HUES64 (cell line): ENCODE data around the gene SEMA4D.

Experiments
- H3K27ac ChIP-seq: 2 replicates; pipeline ENCODE4 v1.7.0; 2013; ENCODE audit warnings: low read depth, low read length, inconsistent platforms
- H3K27me3 ChIP-seq: 2 replicates; pipeline ENCODE4 v1.6.1; 2013; ENCODE audit warnings: mild to moderate bottlenecking, low read length; ENCODE audit not compliant: insufficient read depth
- H3K36me3 ChIP-seq: 2 replicates; pipeline ENCODE4 v1.6.1; 2013; ENCODE audit warnings: mild to moderate bottlenecking, low read length; ENCODE audit not compliant: insufficient read depth
- H3K4me1 ChIP-seq: 2 replicates; pipeline ENCODE4 v1.6.1; 2013; ENCODE audit warnings: mild to moderate bottlenecking, low read length, moderate library complexity; ENCODE audit not compliant: insufficient read depth
- H3K4me3 ChIP-seq: 2 replicates; pipeline ENCODE4 v1.5.1; 2013; ENCODE audit warnings: mild to moderate bottlenecking, low read length, moderate library complexity
- H3K9ac ChIP-seq: 2 replicates; pipeline ENCODE4 v1.6.1; 2013; ENCODE audit warnings: mild to moderate bottlenecking, low read depth, low read length
- H3K9me3 ChIP-seq: 2 replicates; pipeline ENCODE4 v1.6.1; 2013; ENCODE audit warnings: low read depth, low read length; ENCODE audit not compliant: insufficient read depth
- whole genome bisulfite sequencing: fragments of 150-250, 120-280 bp; methylation state at CpG from one replicate; pipeline ENCODE4 v1.1.7; 2013; ENCODE audit warnings: missing lambda C conversion rate; 5-methylcytosine and 5-hydroxymethylcytosine counted together

SEMA4D gene

DNA sequence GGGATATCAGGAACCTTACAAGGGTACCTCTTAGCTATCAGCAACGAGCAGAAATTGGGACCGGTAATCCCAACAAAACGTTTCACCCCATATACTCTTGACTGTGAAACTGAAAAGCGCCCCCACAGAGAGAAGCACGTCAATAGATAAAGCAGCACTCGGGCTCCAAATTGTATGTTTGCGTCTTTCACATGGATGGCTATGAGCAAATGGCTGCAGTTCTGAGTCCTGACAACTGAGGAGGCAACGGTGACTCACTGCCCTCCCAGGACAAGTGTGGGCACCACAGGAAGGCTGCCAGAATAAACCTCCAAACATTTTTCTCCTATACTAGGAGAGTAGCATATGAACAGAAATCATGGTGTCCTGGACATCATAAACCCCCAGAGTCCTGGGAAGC, 36.6 kb downstream of the SEMA4D start:
- Histone ChIP-seq H3K9me3 (no peaks in the 10 kb centered on the region), H3K4me3 (no peak overlapping the region), H3K4me1 (peaks cover 29% of the 10 kb centered on the region), H3K27me3 (no peaks in the 10 kb centered on the region), H3K36me3 (no peaks in the 10 kb centered on the region), H3K9ac (no peak overlapping the region), H3K27ac (no peak overlapping the region)
- 61% methylated on average over 8 of the region's 8 CpGs for WGBS

GRCh38 chr9:89460551-89460950, 37.4 kb downstream of the SEMA4D start:
- Histone ChIP-seq H3K4me3 (no peak overlapping the region), H3K36me3 (peaks cover 4% of the 10 kb centered on the region; the same call in 1 of the 2 replicates), H3K4me1 (peaks cover 29% of the 10 kb centered on the region), H3K27ac (no peak overlapping the region), H3K9ac (no peak overlapping the region), H3K9me3 (no peaks in the 10 kb centered on the region), H3K27me3 (no peaks in the 10 kb centered on the region)
- 87% methylated on average over 10 of the region's 10 CpGs for WGBS

DNA sequence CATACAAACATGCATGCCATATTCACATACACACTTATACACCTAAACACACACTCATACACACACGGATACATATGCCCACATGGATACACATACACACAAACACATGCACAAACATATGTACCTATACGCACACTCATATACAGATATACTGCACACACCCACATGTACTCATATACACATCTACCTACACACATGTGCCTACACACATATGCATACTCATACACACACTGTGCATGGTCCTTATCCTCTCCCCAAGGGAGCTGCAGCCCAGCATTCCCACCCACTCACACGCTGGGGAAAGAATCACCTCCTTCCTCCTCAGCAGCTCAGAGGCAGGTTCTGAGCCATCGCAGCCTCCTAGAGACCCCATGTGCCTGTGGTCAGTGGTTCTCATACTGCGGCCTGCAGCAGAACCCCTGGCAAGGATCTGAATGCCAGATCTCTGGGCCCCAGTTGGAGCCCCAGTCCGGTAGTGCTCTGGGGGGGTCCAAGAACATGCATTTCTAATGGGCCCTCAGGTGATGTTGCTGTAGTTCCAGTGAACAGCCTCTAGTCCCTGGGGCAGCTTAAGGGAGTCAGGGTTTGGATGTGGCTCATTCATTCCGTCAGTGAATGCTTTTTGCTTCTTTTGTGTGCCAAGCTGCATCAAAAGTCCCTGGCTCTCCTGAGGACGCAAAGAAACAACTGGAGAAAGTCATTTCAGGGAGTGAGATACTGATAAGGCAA, 39.0 kb downstream of the SEMA4D start:
- Histone ChIP-seq H3K9ac (no peak overlapping the region), H3K27ac (0 out of 2 replicates have a peak overlapping the region, but pooled peaks have one; percentile 15), H3K4me3 (no peak overlapping the region), H3K27me3 (no peaks in the 10 kb centered on the region), H3K9me3 (no peaks in the 10 kb centered on the region), H3K4me1 (peaks cover 21% of the 10 kb centered on the region), H3K36me3 (peaks cover 17% of the 10 kb centered on the region)
- WGBS = 84% methylated on average over 8 of the region's 8 CpGs

GRCh38 chr9:89457376-89457855, 40.5 kb downstream of the SEMA4D start:
- H3K4me3 ChIP-seq = no peak overlapping the region
- H3K4me1 ChIP-seq = peaks cover 21% of the 10 kb centered on the region
- no peaks in the 10 kb centered on the region for H3K27me3 ChIP-seq
- peaks cover 18% of the 10 kb centered on the region for H3K36me3 ChIP-seq
- H3K9ac ChIP-seq = no peak overlapping the region
- H3K9me3 ChIP-seq = no peaks in the 10 kb centered on the region
- 97% methylated on average over 9 of the region's 9 CpGs for WGBS
- H3K27ac ChIP-seq = no peak overlapping the region

DNA sequence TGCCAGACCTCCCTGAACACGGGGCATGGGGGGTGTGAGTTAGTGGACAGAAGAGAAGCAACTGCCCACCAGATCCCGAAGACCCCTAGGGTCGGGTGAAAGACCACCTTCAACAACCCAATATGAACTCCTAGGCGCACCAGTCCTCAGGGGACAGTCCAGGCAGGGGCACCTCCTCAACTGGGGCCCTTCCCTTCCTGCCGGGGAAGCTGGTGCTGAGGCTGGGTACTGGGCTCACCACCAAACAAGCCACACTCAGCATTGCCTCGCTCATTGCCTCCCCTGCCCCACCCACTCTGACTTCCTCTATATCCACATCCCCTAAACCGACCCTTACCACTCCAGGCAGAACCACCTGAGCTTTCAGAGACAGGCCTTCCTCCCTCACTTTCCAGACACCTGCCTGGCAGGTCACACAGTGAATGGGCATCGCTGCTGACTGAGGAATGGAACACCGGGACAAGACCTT, 42.5 kb downstream of the SEMA4D start:
- Histone ChIP-seq H3K27me3 (no peaks in the 10 kb centered on the region), H3K36me3 (peaks cover 18% of the 10 kb centered on the region), H3K9me3 (no peaks in the 10 kb centered on the region), H3K4me3 (no peak overlapping the region), H3K9ac (no peak overlapping the region), H3K27ac (no peak overlapping the region), H3K4me1 (peaks cover 15% of the 10 kb centered on the region)
- WGBS = 93% methylated on average over 8 of the region's 9 CpGs

DNA sequence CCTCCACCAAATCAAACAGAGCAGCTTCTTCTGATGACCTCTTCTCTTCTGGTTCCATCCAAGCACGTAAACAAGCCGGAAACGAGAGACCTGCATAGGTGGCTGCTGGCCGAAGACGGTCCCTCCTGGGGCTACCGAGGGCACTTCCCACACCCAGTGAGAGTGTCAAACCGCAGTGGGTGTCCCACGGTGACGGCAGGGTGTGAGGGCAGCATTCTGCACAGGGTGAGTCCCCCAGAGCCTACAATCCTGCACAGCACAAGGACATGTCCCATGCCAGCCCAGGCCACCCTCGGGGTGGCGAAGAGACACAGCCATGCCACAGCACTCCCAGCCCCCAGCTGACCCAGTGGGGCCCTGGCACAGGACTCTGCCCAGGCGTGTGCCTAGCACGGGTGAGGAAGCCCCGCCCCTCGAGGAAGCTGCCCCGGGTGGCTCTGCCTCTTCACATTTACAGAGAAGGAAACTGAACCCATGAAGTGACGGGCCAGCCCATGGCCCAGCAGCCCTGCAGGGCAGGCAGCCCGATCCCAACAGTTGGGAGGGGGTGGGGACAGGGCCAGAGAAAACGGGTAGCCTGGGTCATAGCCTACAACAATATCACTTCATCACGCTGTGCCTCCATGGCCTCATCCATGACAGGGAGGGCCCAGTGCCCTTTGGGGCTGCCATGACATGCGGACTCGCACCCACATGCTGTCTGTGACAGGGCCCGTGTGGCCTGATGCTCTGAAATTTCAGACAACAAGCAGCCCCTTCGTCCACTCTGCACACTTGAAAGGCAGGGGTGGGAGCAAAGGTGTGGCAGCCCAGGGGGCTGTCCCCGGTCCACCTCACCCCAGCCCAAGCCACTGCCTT, 43.2 kb downstream of the SEMA4D start:
- no peaks in the 10 kb centered on the region for H3K27me3 ChIP-seq
- H3K27ac ChIP-seq = no peak overlapping the region
- no peaks in the 10 kb centered on the region for H3K9me3 ChIP-seq
- peaks cover 18% of the 10 kb centered on the region for H3K36me3 ChIP-seq
- 97% methylated on average over 25 of the region's 25 CpGs for WGBS
- H3K4me1 ChIP-seq = peaks cover 9% of the 10 kb centered on the region
- no peak overlapping the region for H3K4me3 ChIP-seq
- H3K9ac ChIP-seq = no peak overlapping the region

- peaks cover 18% of the 10 kb centered on the region for H3K36me3 ChIP-seq
- 89% methylated on average over 11 of the region's 11 CpGs for WGBS
- no peaks in the 10 kb centered on the region for H3K4me1 ChIP-seq
Measured at GRCh38 chr9:89453452-89453851, 44.5 kb downstream of the SEMA4D start.

DNA sequence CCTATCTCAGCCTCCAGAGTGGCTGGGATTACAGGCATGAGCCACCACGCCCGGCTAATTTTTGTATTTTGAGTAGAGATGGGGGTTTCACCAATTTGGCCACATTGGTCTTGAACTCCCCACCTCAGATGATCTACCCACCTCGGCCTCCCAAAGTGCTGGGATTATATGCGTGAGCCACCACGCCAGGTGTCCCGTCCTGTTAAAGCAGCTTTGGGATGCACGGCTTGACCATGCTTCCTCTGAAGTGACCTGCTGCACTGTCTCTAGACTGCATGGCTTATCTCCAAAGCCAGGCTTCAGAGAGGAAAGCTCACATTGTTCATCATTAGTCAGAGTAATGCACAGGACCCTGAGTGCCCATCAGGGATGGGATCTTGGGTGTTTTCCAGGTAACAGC, 45.4 kb downstream of the SEMA4D start:
- Histone ChIP-seq H3K27me3 (no peaks in the 10 kb centered on the region), H3K36me3 (peaks cover 18% of the 10 kb centered on the region), H3K9me3 (no peaks in the 10 kb centered on the region), H3K27ac (no peak overlapping the region), H3K9ac (no peak overlapping the region), H3K4me1 (no peaks in the 10 kb centered on the region), H3K4me3 (no peak overlapping the region)
- WGBS = 92% methylated on average over 7 of the region's 7 CpGs

More at GRCh38 chr9:89453452-89453851, 44.5 kb downstream of the SEMA4D start:
- Histone ChIP-seq H3K9me3 (no peaks in the 10 kb centered on the region), H3K4me3 (no peak overlapping the region), H3K27me3 (no peaks in the 10 kb centered on the region), H3K9ac (no peak overlapping the region), H3K27ac (no peak overlapping the region)

- H3K9ac ChIP-seq = no peak overlapping the region
- no peaks in the 10 kb centered on the region for H3K4me1 ChIP-seq
- no peak overlapping the region for H3K27ac ChIP-seq
- H3K4me3 ChIP-seq = no peak overlapping the region
- 95% methylated on average over 2 of the region's 2 CpGs for WGBS
- H3K9me3 ChIP-seq = no peaks in the 10 kb centered on the region
- peaks cover 11% of the 10 kb centered on the region for H3K36me3 ChIP-seq
- no peaks in the 10 kb centered on the region for H3K27me3 ChIP-seq
Measured at GRCh38 chr9:89450213-89450612, 47.7 kb downstream of the SEMA4D start.

GRCh38 chr9:89449261-89449671, 48.6 kb downstream of the SEMA4D start:
- Histone ChIP-seq H3K27ac (no peak overlapping the region), H3K9ac (no peak overlapping the region), H3K36me3 (peaks cover 4% of the 10 kb centered on the region), H3K4me3 (no peak overlapping the region), H3K9me3 (no peaks in the 10 kb centered on the region), H3K4me1 (no peaks in the 10 kb centered on the region), H3K27me3 (no peaks in the 10 kb centered on the region)
- WGBS = 91% methylated on average over 17 of the region's 17 CpGs

- Histone ChIP-seq H3K4me3 (no peak overlapping the region), H3K9me3 (no peaks in the 10 kb centered on the region), H3K36me3 (no peaks in the 10 kb centered on the region; the same call in 1 of the 2 replicates), H3K27me3 (no peaks in the 10 kb centered on the region), H3K27ac (no peak overlapping the region), H3K4me1 (no peaks in the 10 kb centered on the region), H3K9ac (no peak overlapping the region)
- WGBS = 86% methylated on average over 8 of the region's 8 CpGs
Measured at GRCh38 chr9:89448821-89449220, 49.1 kb downstream of the SEMA4D start.
